Osteocyte (in vitro differentiated cells): ENCODE results near the gene CD164. TPM values are rescaled to one million over a fixed set of nuclear protein-coding genes. Genes with fewer than 3 reads are reported as not detected.
A peak's percentile ranks its signal among the peaks of the same experiment; 100 is the strongest.

Experiments
- DNase-seq: peaks from one replicate; pipeline ENCODE4 v3.0.0; 2021; ENCODE audit warnings: mixed read lengths; ENCODE audit not compliant: unreplicated experiment; ENCODE audit errors: extremely low spot score
- H3K27ac Mint-ChIP-seq: one replicate; pipeline ENCODE4 v1.8.0; 2021; ENCODE audit warnings: mild to moderate bottlenecking, mixed read lengths; ENCODE audit not compliant: unreplicated experiment
- H3K27me3 Mint-ChIP-seq: one replicate; pipeline ENCODE4 v1.8.0; 2021; ENCODE audit warnings: mixed read lengths; ENCODE audit not compliant: unreplicated experiment
- H3K36me3 Mint-ChIP-seq: one replicate; pipeline ENCODE4 v1.8.0; 2021; ENCODE audit warnings: mixed read lengths; ENCODE audit not compliant: unreplicated experiment
- H3K4me1 Mint-ChIP-seq: one replicate; pipeline ENCODE4 v1.8.0; 2021; ENCODE audit warnings: mixed read lengths; ENCODE audit not compliant: unreplicated experiment
- H3K4me3 Mint-ChIP-seq: one replicate; pipeline ENCODE4 v1.8.0; 2021; ENCODE audit warnings: mild to moderate bottlenecking, moderate library complexity, mixed read lengths; ENCODE audit not compliant: unreplicated experiment
- H3K9me3 Mint-ChIP-seq: one replicate; pipeline ENCODE4 v1.8.0; 2021; ENCODE audit warnings: mixed read lengths; ENCODE audit not compliant: unreplicated experiment
- CTCF ChIP-seq: fragments of 200-600 bp; sonication (generic); IDR thresholded peaks from 2 replicates; pipeline ENCODE4 v1.5.0; 2021; ENCODE audit warnings: antibody characterized with exemption, mild to moderate bottlenecking, moderate library complexity
- total RNA-seq: library from RNA; stranded (reverse); gene quantifications from 2 replicates; pipeline ENCODE4 v1.2.1, GENCODE V29; 2021

Gene CD164
- total RNA-seq, 1 donor from 2014 or later, result 297 TPM

GRCh38 chr6:109383438-109383940 lies 1.2 kb upstream of the CD164 start:
- no peaks in the 10 kb centered on the region for H3K9me3 Mint-ChIP-seq
- H3K27me3 Mint-ChIP-seq, result peaks cover 18% of the 10 kb centered on the region
- peaks cover 26% of the 10 kb centered on the region for H3K4me1 Mint-ChIP-seq
- H3K4me3 Mint-ChIP-seq, result peak overlapping the region; percentile 91
- no peaks in the 10 kb centered on the region for H3K36me3 Mint-ChIP-seq
- H3K27ac Mint-ChIP-seq, result peak overlapping the region; percentile 100
- no peak for DNase-seq
- TF ChIP-seq CTCF, result peak; percentile 2

- Mint-ChIP-seq H3K4me1 (peaks cover 31% of the 10 kb centered on the region), H3K4me3 (peak overlapping the region; percentile 91), H3K27me3 (peaks cover 12% of the 10 kb centered on the region), H3K36me3 (peaks cover 4% of the 10 kb centered on the region), H3K9me3 (no peaks in the 10 kb centered on the region), H3K27ac (peak overlapping the region; percentile 100)
- TF ChIP-seq CTCF, result peak; percentile 75
- DNase-seq, result peak; percentile 96
Observed at GRCh38 chr6:109382576-109383437, 540 bp upstream of the CD164 start.

- Mint-ChIP-seq H3K27me3 (peaks cover 8% of the 10 kb centered on the region), H3K4me3 (peak overlapping the region; percentile 91), H3K36me3 (peaks cover 18% of the 10 kb centered on the region), H3K27ac (peak overlapping the region; percentile 91), H3K9me3 (no peaks in the 10 kb centered on the region), H3K4me1 (peaks cover 31% of the 10 kb centered on the region)
- TF ChIP-seq CTCF, result no peak
- no peak for DNase-seq
Observed at GRCh38 chr6:109381061-109381746, 1.1 kb downstream of the CD164 start.

- H3K27ac Mint-ChIP-seq, result peak overlapping the region; percentile 23
- peaks cover 31% of the 10 kb centered on the region for H3K4me1 Mint-ChIP-seq
- TF ChIP-seq CTCF, result no peak
Observed at GRCh38 chr6:109379711-109380110, 2.6 kb downstream of the CD164 start.

GRCh38 chr6:109377717-109378116 lies 4.5 kb downstream of the CD164 start:
- no peak for DNase-seq
- no peaks in the 10 kb centered on the region for H3K27me3 Mint-ChIP-seq
- H3K36me3 Mint-ChIP-seq, result peaks cover 47% of the 10 kb centered on the region
- no peaks in the 10 kb centered on the region for H3K9me3 Mint-ChIP-seq
- H3K27ac Mint-ChIP-seq, result no peak overlapping the region
- H3K4me1 Mint-ChIP-seq, result peaks cover 24% of the 10 kb centered on the region
- H3K4me3 Mint-ChIP-seq, result no peak overlapping the region
- no peak for TF ChIP-seq CTCF

More at GRCh38 chr6:109379711-109380110, 2.6 kb downstream of the CD164 start:
- Mint-ChIP-seq H3K9me3 (no peaks in the 10 kb centered on the region), H3K36me3 (peaks cover 30% of the 10 kb centered on the region), H3K4me3 (peak overlapping the region; percentile 91), H3K27me3 (no peaks in the 10 kb centered on the region)
- DNase-seq, result no peak
